ENCODE data around the gene FOXN3. TPM values are rescaled to one million over a fixed set of nuclear protein-coding genes. Genes with fewer than 3 reads are reported as not detected.

FOXN3 gene
- polyA plus RNA-seq, 1 of the 3 experiments (the other 2 are of a cell fraction): 9.8 TPM

- TF ChIP-seq REST (IDR thresholded peaks at IDR 0.05; ENCODE audit: low read depth, low read length): no peak
- TF ChIP-seq JUND (IDR thresholded peaks at IDR 0.05): no peak
- TF ChIP-seq PBX3 (IDR thresholded peaks at IDR 0.05): 0 out of 2 replicates have a peak, but pooled peaks have one; percentile 14
- no peak for TF ChIP-seq POLR2AphosphoS5 (IDR thresholded peaks at IDR 0.05; ENCODE audit: low read depth, low read length)
- TF ChIP-seq IRF3 (IDR thresholded peaks at IDR 0.05; ENCODE audit: low read depth, low read length): no peak
- no peak for TF ChIP-seq FOSL2 (IDR thresholded peaks at IDR 0.05; ENCODE audit: borderline replicate concordance, low read depth)
- TF ChIP-seq RXRA (IDR thresholded peaks at IDR 0.05; ENCODE audit: borderline replicate concordance, low read depth): no peak
- no peak for TF ChIP-seq EZH2phosphoT487 (IDR thresholded peaks at IDR 0.05; ENCODE audit: borderline replicate concordance, low read depth)
- no peak for TF ChIP-seq FOXM1 (IDR thresholded peaks at IDR 0.05; ENCODE audit: low read depth)
- TF ChIP-seq NFIC (IDR thresholded peaks at IDR 0.05; ENCODE audit: borderline replicate concordance): no peak
- TF ChIP-seq SIN3A (IDR thresholded peaks at IDR 0.05; ENCODE audit: borderline replicate concordance, low read depth, low read length): no peak
- TF ChIP-seq RFX5 (IDR thresholded peaks at IDR 0.05; ENCODE audit: low read length): peak; percentile 84; the same call in 1 of the 2 replicates
Observed at GRCh38 chr14:89190765-89191513, 226.1 kb downstream of the FOXN3 start (continued).

GRCh38 chr14:89188492-89188891, 228.5 kb downstream of the FOXN3 start:
- H3F3A ChIP-seq (replicated peaks; ENCODE audit: insufficient read depth): no peaks in the 10 kb centered on the region
- H3K9ac ChIP-seq: no peak overlapping the region
- POLR2A ChIA-PET: no interaction called here
- H3K4me2 ChIP-seq: no peak overlapping the region
- no peak overlapping the region for H3K4me3 ChIP-seq (ENCODE audit: low read depth in 2 of 2, low read length in 1 of 2)
- DNase-seq: no peak
- H3K36me3 ChIP-seq (replicated peaks in 1 of 2; ENCODE audit: control insufficient read depth in 1 of 2, insufficient read depth in 2 of 2, low read length in 1 of 2): peaks cover 0 to 11% of the 10 kb centered on the region in 2 experiments
- H4K20me1 ChIP-seq (ENCODE audit: insufficient read depth): no peaks in the 10 kb centered on the region
- no peaks in the 10 kb centered on the region for H3K79me2 ChIP-seq (ENCODE audit: insufficient read depth)
- H3K27ac ChIP-seq (ENCODE audit: low read depth in 2 of 2, low read length in 1 of 2): no peak overlapping the region
- peaks cover 0 to 27% of the 10 kb centered on the region in 2 experiments; a peak in 2 of 4 replicates for H3K4me1 ChIP-seq (ENCODE audit: control insufficient read depth in 1 of 2, insufficient read depth in 2 of 2, low read depth in 1 of 2, low read length in 1 of 2)
- H3K9me3 ChIP-seq: no peaks in the 10 kb centered on the region
- no peaks in the 10 kb centered on the region for H3K9me2 ChIP-seq
- TF ChIP-seq GATA2 (CRISPR knock-in tag; IDR thresholded peaks at IDR 0.05) (no peak), RFX5 (IDR thresholded peaks at IDR 0.05; ENCODE audit: low read length) (no peak), TAF1 (IDR thresholded peaks at IDR 0.05; ENCODE audit: borderline replicate concordance, low read depth, low read length) (no peak), TEAD4 (IDR thresholded peaks at IDR 0.05; ENCODE audit: borderline replicate concordance, insufficient read depth) (no peak), RAD21 (IDR thresholded peaks at IDR 0.05; ENCODE audit: low read length) (no peak), FOSL2 (IDR thresholded peaks at IDR 0.05; ENCODE audit: borderline replicate concordance, low read depth) (no peak), CHD2 (IDR thresholded peaks at IDR 0.05; ENCODE audit: low read length, partially characterized antibody) (no peak), RXRA (IDR thresholded peaks at IDR 0.05; ENCODE audit: borderline replicate concordance, low read depth) (no peak), EZH2phosphoT487 (IDR thresholded peaks at IDR 0.05; ENCODE audit: borderline replicate concordance, low read depth) (no peak), ZBTB33 (IDR thresholded peaks at IDR 0.05; ENCODE audit: borderline replicate concordance, low read depth) (no peak)
- 81% methylated on average over 3 of the region's 3 CpGs for WGBS (ENCODE audit: low lambda C conversion rate)
- H2AFZ ChIP-seq (ENCODE audit: low read depth): no peak overlapping the region
- CTCF ChIA-PET: interaction anchor here (1.0 to 2.9 kb wide), 5 partner anchors 11 to 271 kb away, joined by 3 to 16 read pairs (median 4); no protein-coding TSS in a partner anchor
- H3K27me3 ChIP-seq (ENCODE audit: insufficient read depth): no peaks in the 10 kb centered on the region

All from SK-N-SH (cell line).